Upper lobe of left lung (tissue), 4 donors: ENCODE data around the gene LRBA.

Source experiments
- EP300 ChIP-seq, 4 donors: sonication (generic); formaldehyde crosslinking; IDR thresholded peaks; one replicate each; pipeline ENCODE4 v1.5.1; 2017; ENCODE audit warnings: antibody characterized with exemption in 4 of 4, control low read depth in 2 of 4
- POLR2A ChIP-seq, 4 donors: fragments of 450-650 bp; IDR thresholded peaks; one replicate each; pipeline ENCODE4 v1.5.1; 2016 to 2017; ENCODE audit warnings: antibody characterized with exemption in 4 of 4, mild to moderate bottlenecking in 2 of 4
- TF ChIP-seq, protein P1 (sequence below), 6 experiments: fragments of 450-650 bp in 4 of 6; fragments of 200-600 bp in 2 of 6; sonication (generic) in 2 of 6; IDR thresholded peaks; one replicate each; pipeline ENCODE4 v1.5.1; 2016 to 2019; ENCODE audit warnings: antibody characterized with exemption in 6 of 6

DNA sequence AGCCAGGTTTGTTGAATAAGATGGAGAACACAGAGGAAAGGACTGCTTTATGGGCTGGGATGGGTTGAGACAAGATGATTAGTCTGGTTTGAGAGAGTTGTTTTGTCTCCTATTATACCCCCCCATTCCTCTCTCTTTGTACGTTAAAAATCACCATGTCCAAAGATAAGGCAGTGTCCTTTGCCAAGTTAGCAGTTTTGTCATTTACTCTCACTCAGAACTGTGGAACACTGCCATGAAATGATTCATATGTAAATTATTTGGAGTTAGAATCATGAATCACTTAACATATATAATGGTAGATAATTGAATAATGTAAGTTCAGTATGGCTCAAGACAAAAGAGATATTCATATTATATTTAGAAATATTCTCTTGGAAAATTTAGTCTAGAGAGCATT lies 785.6 kb downstream of the LRBA start:
- no peak for TF ChIP-seq POLR2A (IDR thresholded peaks at IDR 0.05)
- TF ChIP-seq, protein P1, sequence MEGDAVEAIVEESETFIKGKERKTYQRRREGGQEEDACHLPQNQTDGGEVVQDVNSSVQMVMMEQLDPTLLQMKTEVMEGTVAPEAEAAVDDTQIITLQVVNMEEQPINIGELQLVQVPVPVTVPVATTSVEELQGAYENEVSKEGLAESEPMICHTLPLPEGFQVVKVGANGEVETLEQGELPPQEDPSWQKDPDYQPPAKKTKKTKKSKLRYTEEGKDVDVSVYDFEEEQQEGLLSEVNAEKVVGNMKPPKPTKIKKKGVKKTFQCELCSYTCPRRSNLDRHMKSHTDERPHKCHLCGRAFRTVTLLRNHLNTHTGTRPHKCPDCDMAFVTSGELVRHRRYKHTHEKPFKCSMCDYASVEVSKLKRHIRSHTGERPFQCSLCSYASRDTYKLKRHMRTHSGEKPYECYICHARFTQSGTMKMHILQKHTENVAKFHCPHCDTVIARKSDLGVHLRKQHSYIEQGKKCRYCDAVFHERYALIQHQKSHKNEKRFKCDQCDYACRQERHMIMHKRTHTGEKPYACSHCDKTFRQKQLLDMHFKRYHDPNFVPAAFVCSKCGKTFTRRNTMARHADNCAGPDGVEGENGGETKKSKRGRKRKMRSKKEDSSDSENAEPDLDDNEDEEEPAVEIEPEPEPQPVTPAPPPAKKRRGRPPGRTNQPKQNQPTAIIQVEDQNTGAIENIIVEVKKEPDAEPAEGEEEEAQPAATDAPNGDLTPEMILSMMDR (IDR thresholded peaks at IDR 0.05): no peak
- TF ChIP-seq EP300 (IDR thresholded peaks at IDR 0.05): no peak
